ENCODE data around the gene PCSK2. TPM values are rescaled to one million over a fixed set of nuclear protein-coding genes. Genes with fewer than 3 reads are reported as not detected.

PCSK2 gene
- total RNA-seq, 1 experiment from 2014 or later, result not detected

DNA sequence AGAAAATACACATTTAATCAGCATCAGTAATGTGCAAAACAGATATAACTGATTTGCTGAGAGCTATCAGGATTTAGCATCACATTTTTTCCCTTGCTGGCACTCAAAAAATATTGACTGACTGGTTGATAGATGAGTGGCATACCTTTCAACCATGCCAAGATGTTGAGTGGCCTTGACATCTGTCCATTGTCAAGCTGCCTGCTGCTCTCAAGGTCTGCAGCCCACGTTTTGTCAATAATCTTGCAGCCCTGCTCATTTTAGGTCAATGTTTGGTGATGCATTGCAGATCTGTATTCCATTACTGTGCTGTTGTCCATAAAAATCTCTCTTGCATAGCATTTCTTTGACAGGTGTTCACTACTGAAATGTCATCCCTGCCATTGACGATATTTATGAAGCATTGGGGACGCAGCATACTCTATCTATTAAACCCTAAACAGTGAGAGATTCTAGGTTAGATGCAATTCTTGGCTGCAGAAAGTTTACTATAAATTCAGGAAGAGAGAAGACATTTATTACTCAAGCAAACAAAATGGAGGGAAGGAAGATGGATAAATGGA, 192.7 kb downstream of the PCSK2 start:
- Histone ChIP-seq H3K36me3 (no peaks in the 10 kb centered on the region), H3K4me3 (no peak overlapping the region), H3K27me3 (no peaks in the 10 kb centered on the region; the same call in 1 of the 2 replicates), H3K27ac (no peak overlapping the region), H3K9me3 (replicated peaks) (0 out of 2 replicates have a peak, but pooled peaks cover 3% of the 10 kb centered on the region), H3K4me1 (no peaks in the 10 kb centered on the region)
- DNase-seq, result no peak

DNA sequence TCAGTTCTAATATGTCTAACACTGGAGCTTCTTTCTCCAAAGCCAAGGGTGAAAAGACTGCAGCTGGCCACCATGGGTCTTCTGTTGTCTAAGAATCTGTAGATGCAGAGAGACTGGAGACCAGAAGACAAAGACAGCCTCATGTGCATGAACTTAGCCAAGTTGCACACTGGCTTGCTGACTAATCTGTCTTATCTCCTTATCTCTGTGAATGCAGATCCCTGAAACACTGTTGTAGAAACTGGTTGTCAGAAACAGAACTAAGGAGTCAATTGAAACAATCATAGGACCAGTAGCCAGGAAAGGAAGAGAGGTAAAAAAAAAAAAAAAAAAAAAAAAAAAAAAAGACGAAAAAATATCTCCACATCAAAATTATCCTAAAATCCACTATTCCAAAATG, 194.7 kb downstream of the PCSK2 start:
- no peaks in the 10 kb centered on the region for H3K9me3 ChIP-seq (replicated peaks)
- no peaks in the 10 kb centered on the region for H3K36me3 ChIP-seq
- DNase-seq, result no peak
- no peaks in the 10 kb centered on the region; the same call in 1 of the 2 replicates for H3K27me3 ChIP-seq
- no peaks in the 10 kb centered on the region for H3K4me1 ChIP-seq
- no peak overlapping the region for H3K27ac ChIP-seq
- no peak overlapping the region for H3K4me3 ChIP-seq

DNA sequence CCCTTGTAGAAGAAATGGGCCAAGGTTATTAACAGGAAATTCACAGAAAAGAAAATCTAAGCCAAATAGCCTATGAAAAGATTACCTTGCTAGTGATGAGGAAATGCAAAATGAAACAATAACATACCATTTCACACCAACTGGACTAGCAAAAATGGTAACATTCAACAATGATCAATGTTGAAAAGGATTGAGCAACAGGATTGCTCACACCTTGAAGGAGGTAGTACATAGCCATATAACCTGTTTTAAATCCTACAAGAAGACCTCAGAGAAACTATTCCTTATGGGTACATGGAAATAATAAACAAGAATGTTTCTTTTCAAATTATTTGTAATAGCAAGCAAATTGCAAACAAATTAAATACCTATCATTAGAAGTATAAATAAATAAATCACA, 196.9 kb downstream of the PCSK2 start:
- Histone ChIP-seq H3K27me3 (no peaks in the 10 kb centered on the region; the same call in 1 of the 2 replicates), H3K4me3 (no peak overlapping the region), H3K27ac (no peak overlapping the region), H3K9me3 (replicated peaks) (no peaks in the 10 kb centered on the region), H3K4me1 (no peaks in the 10 kb centered on the region), H3K36me3 (no peaks in the 10 kb centered on the region)
- no peak for DNase-seq

DNA sequence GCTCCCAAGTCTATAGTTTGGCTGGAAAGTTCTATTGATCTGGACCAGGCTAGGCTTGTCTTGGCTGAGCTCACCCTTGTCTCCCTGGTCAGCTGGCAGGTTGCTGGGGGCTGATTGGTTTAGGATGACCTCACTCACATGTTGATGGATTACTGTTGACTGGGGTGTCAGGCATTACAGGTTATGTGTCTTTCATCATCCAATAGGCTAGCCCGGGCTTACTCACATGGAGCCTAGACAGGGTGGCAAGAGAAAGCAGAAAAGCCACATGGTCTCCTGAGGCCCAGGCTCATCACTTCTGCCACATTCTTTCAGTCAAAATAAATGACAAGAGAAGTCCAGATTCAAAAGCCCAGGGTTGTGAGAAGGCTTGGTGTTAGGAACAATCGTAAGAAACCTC, 200.8 kb downstream of the PCSK2 start:
- no peak for DNase-seq
- Histone ChIP-seq H3K27ac (no peak overlapping the region), H3K9me3 (replicated peaks) (no peaks in the 10 kb centered on the region), H3K36me3 (no peaks in the 10 kb centered on the region), H3K4me3 (no peak overlapping the region), H3K4me1 (no peaks in the 10 kb centered on the region), H3K27me3 (no peaks in the 10 kb centered on the region)

DNA sequence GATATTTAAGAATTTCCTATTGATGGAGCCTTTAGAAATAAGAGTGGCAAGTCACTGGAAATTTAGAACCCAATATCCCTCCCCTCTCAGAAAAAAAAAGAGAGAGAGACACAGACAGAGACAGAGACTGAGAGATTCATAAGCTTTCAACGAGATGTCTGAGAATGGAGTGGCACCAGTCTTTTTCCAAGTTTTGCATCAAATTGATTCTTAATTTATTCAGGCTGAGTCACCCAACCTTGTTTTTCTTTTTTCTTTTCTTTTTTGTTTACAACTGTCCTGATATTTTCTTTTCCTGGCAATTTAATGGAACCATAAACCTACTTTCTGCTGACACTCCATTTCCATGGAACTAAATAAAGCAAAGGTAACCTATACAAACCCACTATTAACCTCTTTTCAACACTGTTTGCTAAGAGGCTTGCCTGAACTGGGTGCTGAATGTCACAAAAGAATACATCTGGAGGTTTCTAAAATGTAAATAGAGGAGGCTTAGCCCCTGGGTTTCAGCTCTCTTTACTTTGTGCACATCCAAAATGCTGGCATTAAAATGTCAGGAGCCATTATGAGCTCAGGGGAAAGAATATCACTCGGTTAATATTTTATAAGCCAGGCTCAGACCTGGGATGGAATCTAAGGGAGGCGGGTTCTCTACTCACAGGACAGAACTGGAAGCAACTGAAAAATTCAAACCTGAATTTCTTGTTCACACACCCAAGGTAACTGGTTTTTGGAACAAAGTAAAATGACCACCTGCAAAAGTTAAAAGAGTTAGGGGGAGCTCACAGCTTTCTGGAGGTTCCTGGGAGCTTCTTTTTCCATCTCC, 203.5 kb downstream of the PCSK2 start:
- Histone ChIP-seq H3K27ac (no peak overlapping the region), H3K4me3 (no peak overlapping the region), H3K27me3 (no peaks in the 10 kb centered on the region; the same call in 1 of the 2 replicates), H3K36me3 (no peaks in the 10 kb centered on the region), H3K4me1 (no peaks in the 10 kb centered on the region), H3K9me3 (replicated peaks) (no peaks in the 10 kb centered on the region)
- DNase-seq, result no peak

DNA sequence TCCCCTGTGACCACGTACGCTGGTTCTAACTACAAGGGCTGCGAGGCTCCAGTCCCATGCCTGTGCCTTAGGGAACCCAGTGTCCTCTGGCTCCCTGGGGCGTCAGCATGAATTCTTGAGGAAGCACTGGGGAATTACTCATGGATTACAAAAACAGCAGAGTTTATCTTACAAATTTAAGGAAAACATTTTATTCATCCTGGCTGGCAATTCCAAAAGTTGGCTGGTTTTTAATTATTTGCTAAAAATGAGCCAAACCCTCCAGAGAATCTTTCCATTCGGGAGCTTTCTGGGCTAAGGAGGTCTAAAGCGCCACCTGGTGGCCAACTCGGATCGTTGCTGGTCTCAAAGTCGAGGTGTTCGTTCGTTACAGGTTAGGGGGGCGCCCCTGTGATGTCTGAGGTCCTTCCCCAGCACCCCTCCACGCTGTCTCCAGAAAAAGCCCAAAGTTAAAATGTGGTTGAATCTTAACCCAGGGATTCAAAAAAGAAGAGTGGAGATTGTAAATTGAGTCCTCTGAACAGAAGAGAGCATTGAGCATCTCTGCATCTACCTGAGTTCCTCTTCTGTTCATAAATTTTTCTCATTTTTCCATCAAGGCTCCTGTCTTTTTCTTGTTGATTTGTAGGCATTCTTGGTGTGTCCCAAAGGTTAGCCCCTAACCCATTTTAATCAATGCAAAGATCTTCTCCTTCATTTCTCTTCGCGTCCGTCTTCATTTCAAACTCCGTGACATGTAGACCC, 205.0 kb downstream of the PCSK2 start:
- peak; percentile 36 to 80 for DNase-seq
- Histone ChIP-seq H3K9me3 (replicated peaks) (no peaks in the 10 kb centered on the region), H3K27ac (no peak overlapping the region), H3K4me1 (no peaks in the 10 kb centered on the region), H3K36me3 (no peaks in the 10 kb centered on the region), H3K4me3 (no peak overlapping the region), H3K27me3 (no peaks in the 10 kb centered on the region; the same call in 1 of the 2 replicates)

DNA sequence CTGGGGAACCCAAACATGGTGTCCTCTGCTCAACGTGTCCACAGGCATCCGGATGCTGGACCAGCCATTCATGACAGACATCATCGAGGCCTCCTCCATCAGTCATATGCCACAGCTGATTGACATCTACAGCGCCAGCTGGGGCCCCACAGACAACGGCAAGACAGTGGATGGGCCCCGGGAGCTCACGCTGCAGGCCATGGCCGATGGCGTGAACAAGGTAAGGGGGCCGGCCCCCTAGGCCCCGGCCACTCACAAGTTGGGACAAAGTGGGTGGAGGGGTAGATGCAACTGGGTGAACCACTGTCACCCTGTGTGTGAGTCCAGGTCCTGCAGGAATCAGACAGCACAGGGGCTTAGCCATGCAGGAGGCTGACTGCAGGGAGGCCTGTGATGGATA, 209.8 kb downstream of the PCSK2 start:
- DNase-seq, result no peak
- Histone ChIP-seq H3K27me3 (peaks cover 2% of the 10 kb centered on the region; the same call in 1 of the 2 replicates), H3K36me3 (no peaks in the 10 kb centered on the region), H3K9me3 (replicated peaks) (no peaks in the 10 kb centered on the region), H3K27ac (no peak overlapping the region), H3K4me1 (no peaks in the 10 kb centered on the region), H3K4me3 (no peak overlapping the region)

DNA sequence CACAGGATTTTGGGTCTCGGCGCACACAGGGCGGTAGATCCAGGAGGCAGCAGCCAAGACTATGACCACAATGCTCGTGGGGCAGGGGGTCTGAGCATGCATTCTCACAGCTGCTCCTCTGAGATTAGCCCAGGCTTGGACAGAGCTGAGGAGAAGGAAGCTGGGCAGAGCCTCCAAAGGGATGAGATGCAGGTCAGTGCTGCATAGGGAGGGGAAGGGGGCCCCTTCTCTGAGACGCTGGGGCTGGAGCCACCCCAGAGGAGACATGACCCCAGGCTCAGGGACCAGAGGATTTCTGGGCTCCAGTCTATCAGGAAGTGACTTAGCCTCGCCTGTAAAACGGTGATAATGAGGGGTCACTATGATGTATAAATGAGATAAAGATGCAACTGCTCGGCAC, 210.4 kb downstream of the PCSK2 start:
- H3K27me3 ChIP-seq, result peaks cover 2% of the 10 kb centered on the region; the same call in 1 of the 2 replicates
- H3K36me3 ChIP-seq, result no peaks in the 10 kb centered on the region
- H3K4me3 ChIP-seq, result no peak overlapping the region
- no peaks in the 10 kb centered on the region for H3K9me3 ChIP-seq (replicated peaks)
- H3K27ac ChIP-seq, result no peak overlapping the region
- H3K4me1 ChIP-seq, result no peaks in the 10 kb centered on the region
- DNase-seq, result no peak

DNA sequence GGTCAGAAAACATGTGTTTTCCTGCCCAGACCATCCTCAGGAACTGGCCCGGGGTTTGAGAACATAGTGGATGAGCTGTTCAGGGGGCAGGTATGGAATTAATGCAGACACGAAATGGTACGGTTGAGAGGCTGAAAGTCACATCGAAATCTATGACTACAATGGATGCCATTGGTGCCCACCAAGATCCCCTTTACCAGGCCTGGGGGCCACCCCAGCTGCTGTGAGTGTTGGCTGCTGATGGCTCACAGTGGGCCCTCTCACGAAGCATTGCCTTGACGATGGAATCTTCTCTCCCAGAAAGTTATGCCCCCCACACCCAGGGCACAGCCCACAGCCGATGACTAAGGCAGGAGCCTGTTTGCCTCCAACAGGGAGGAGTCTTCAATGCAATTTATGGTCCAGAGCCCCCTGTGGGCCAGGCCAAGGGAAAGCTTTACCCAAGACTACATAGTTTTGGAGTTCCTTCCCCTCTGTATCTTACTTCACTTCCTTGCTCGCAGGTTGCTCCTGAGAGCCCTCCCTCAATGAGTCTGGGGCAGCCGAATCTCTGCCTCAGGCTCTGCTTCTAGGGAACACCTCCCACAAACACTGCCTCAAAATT, 211.7 kb downstream of the PCSK2 start:
- H3K9me3 ChIP-seq (replicated peaks), result no peaks in the 10 kb centered on the region
- H3K27me3 ChIP-seq, result peaks cover 2% of the 10 kb centered on the region; the same call in 1 of the 2 replicates

DNA sequence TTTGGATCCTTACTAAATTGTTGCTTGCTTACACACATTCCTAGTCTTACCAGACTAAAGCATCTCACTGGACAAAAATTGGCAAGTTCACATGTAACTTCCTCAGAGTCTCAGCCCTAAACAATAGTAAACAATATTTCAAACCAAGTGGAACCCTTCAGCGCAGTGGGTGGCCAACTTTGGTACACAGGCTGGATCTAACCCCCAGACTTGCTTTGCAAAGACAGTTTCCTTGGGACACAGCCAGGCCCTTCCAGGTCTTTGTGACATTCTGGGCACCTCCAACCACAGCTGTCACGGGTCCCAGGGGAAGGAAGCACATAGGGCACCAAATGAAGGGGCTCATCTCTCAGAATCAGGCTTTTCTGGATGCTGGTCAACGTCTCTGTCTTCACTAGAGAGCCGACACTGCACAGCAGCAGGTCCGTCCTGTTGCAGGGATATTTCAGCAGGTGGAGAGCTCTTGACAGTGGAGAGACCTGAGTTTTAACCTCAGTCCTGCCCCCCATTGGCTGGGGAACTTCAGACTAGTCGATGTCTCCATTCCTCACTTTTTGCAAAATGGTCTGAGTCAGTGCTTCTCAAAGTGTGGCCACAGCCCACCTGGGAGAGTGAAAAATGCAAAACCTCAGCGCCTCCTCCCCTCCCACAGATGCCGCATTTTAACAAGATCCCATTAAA, 212.9 kb downstream of the PCSK2 start:
- Histone ChIP-seq H3K36me3 (no peaks in the 10 kb centered on the region), H3K27ac (no peak overlapping the region), H3K27me3 (peaks cover 2% of the 10 kb centered on the region; the same call in 1 of the 2 replicates), H3K9me3 (replicated peaks) (no peaks in the 10 kb centered on the region), H3K4me3 (no peak overlapping the region), H3K4me1 (no peaks in the 10 kb centered on the region)
- no peak for DNase-seq

More for the DNA sequence above, 211.7 kb downstream of the PCSK2 start:
- no peak overlapping the region for H3K27ac ChIP-seq
- DNase-seq, result no peak
- no peak overlapping the region for H3K4me3 ChIP-seq
- no peaks in the 10 kb centered on the region for H3K4me1 ChIP-seq
- H3K36me3 ChIP-seq, result no peaks in the 10 kb centered on the region

DNA sequence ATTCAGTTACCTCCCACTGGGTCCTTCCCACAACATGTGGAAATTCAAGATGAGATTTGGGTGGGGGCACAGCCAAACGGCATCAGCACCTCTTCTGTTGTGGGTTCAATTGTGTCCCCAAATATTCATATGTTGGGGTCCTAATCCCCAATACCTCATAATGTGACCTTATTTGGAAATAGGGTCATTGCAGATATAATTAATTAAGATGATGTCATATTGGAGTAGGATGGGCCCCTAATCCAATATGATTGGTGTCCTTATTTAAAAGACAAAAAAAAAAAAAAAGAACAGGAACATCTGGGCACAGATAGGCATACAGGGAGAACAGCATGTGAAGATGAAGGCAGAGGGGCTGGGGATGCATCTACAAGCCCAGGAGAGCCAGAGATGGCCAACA, 214.9 kb downstream of the PCSK2 start:
- H3K36me3 ChIP-seq, result no peaks in the 10 kb centered on the region
- H3K4me3 ChIP-seq, result no peak overlapping the region
- DNase-seq, result no peak
- no peak overlapping the region for H3K27ac ChIP-seq
- H3K4me1 ChIP-seq, result no peaks in the 10 kb centered on the region
- H3K27me3 ChIP-seq, result 0 out of 2 replicates have a peak, but pooled peaks cover 2% of the 10 kb centered on the region
- no peaks in the 10 kb centered on the region for H3K9me3 ChIP-seq (replicated peaks)

DNA sequence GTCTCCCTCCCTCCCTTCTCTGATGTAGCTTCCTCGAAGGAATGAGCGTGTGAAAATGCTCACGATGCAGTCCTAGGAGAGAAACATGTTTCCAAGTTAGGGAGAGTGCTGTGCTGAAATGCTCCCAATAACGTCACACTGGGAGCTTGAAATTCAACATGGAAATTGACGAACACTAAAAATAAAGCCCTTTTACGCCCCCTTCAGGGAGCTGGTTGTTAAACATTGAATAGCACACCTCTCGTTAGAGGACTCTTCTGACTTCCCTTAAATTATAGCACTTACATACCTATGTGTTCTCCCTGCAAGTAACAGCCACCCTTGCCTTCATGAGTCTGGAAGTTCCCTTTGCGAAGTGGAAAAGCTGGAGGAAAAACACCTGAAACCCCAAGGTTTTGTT, 215.7 kb downstream of the PCSK2 start:
- peaks cover 4% of the 10 kb centered on the region; the same call in 1 of the 2 replicates for H3K27me3 ChIP-seq
- peak in 1 of 2 experiments; percentile 25 for DNase-seq

DNA sequence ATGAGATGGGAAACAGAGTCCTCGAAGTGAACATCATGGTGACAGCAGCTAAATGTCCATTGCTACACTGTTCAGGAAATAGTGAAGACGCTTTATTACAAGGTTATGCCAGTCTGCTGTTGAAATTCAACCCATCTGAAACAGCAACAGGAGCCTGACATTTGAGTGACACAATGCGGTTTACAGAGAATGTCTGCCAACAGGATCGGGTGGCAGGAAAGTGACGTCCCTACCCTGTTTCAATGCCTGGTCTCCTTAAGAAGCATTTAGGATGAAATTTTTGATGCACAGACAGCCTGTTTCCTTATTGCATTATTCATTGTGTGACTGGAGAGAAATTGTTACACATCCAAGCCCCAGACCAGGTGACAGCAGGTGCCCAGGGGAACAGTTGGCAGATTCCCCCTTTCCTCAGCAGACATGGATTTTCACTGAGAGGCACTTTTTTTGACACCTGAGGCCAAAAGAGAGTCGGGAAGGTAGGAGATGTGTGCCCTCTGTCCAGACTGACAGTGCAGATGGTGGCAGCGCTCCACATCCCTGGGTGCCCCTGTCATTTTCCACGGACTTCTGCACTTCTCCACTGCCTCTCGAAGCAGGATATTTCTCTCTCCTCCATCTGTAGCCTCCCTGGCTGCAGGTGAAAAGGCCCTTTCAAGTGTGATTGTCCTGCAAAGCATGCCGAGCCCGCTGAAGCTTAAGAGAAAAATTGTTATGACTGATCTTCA, 216.5 kb downstream of the PCSK2 start:
- no peak overlapping the region for H3K27ac ChIP-seq
- H3K9me3 ChIP-seq (replicated peaks), result no peaks in the 10 kb centered on the region
- no peak overlapping the region for H3K4me3 ChIP-seq
- H3K36me3 ChIP-seq, result no peaks in the 10 kb centered on the region
- peaks cover 5% of the 10 kb centered on the region; the same call in 1 of the 2 replicates for H3K27me3 ChIP-seq
- DNase-seq, result no peak
- peaks cover 10% of the 10 kb centered on the region for H3K4me1 ChIP-seq

More for the DNA sequence above, 215.7 kb downstream of the PCSK2 start:
- Histone ChIP-seq H3K9me3 (replicated peaks) (no peaks in the 10 kb centered on the region), H3K36me3 (no peaks in the 10 kb centered on the region), H3K27ac (no peak overlapping the region), H3K4me3 (no peak overlapping the region), H3K4me1 (peaks cover 3% of the 10 kb centered on the region)
